22Rv1 (cell line): ENCODE measurements around the gene PTTG1.
"Not testable (repeated sequence)": the region's sequence is repeated elsewhere in the genome, so short reads cannot be mapped to it uniquely, and the experiment has no call there.

Source experiments
- H3K27ac ChIP-seq: fragments of 450-650 bp; 2 replicates; pipeline ENCODE4 v1.5.1; 2017
- ZFX ChIP-seq: fragments of 450-650 bp; IDR thresholded peaks from 2 replicates; pipeline ENCODE4 v1.6.1; 2017; ENCODE audit warnings: antibody characterized with exemption, borderline replicate concordance
- TF ChIP-seq, protein P1 (sequence below): fragments of 450-650 bp; IDR thresholded peaks from 2 replicates; pipeline ENCODE4 v1.5.1; 2017; ENCODE audit warnings: mild to moderate bottlenecking

Gene PTTG1

DNA sequence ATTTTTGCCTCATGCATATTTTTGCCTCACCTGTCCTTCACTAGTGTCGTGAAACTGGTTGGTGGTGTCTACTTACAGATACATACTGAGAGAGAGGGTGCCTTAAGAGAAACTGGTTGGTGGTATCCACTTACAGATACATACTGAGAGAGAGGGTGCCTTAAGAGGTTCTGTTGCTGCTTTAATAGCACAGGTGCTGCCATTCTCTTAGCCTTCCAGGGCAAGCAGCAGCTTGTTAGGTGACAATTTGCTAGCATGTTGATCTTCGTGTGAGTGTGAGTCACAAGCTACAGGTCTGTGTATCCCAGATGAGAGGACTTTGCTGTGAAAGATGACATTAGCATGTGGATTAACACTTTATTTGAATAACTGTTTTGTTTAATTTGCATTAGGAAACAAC, 1.4 kb downstream of the PTTG1 start:
- no peak overlapping the region for H3K27ac ChIP-seq
- TF ChIP-seq, protein P1, sequence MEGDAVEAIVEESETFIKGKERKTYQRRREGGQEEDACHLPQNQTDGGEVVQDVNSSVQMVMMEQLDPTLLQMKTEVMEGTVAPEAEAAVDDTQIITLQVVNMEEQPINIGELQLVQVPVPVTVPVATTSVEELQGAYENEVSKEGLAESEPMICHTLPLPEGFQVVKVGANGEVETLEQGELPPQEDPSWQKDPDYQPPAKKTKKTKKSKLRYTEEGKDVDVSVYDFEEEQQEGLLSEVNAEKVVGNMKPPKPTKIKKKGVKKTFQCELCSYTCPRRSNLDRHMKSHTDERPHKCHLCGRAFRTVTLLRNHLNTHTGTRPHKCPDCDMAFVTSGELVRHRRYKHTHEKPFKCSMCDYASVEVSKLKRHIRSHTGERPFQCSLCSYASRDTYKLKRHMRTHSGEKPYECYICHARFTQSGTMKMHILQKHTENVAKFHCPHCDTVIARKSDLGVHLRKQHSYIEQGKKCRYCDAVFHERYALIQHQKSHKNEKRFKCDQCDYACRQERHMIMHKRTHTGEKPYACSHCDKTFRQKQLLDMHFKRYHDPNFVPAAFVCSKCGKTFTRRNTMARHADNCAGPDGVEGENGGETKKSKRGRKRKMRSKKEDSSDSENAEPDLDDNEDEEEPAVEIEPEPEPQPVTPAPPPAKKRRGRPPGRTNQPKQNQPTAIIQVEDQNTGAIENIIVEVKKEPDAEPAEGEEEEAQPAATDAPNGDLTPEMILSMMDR = no peak
- no peak for TF ChIP-seq ZFX

DNA sequence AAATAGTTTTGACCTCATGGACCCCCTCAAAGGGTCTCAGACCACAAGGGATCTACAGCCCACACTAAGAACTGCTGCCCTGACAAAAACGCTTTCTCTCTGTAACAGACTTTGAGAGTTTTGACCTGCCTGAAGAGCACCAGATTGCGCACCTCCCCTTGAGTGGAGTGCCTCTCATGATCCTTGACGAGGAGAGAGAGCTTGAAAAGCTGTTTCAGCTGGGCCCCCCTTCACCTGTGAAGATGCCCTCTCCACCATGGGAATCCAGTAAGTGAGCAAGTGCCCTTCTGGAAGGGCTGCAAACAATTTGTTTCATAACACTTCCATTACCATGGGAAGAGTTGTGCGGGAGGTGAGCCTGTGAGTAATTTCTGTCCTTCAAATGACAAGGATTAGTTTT, 6.0 kb downstream of the PTTG1 start:
- no peak for TF ChIP-seq ZFX
- TF ChIP-seq, protein P1 = no peak
- H3K27ac ChIP-seq = no peak overlapping the region

DNA sequence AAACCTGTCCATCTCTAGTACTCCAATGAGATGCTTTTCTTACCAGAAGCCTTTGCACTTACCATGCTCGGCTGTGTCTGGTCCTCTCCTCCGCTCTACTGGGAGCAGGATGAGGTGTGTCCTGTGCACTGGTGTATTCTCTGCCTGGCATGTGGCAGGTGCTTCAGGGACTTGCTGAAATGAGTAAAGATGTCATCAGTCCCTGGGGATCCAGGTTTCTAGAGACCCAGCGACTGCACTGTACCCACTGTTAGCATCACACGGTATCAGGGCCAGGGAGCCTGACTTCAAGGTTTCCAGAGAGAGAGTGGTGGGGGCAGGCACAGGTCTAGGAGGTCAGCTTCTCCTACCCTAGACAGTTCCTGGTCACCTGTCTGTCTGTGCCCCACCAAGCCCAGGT, 10.5 kb downstream of the PTTG1 start:
- TF ChIP-seq ZFX = no peak
- TF ChIP-seq, protein P1 = no peak
- no peak overlapping the region for H3K27ac ChIP-seq

DNA sequence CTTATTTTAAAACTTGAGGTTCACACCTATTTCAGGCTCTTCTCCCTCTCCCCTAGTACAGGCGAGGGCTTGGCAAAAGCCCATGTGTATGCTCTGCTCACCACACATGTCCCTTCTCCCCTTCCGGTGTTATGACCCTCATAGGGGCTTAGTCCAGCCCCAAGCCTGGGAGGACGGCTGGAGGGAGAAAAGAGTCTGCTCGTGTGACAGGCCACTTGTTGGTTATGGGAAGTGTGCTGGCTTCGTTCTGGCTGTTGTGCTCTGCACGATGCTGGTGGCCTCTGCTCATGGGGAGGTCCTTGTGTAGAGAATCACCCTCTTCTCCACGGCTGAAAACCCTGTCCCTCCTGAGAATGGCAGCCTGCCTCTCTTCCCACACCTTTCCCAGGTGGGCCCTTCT, 11.1 kb downstream of the PTTG1 start:
- TF ChIP-seq, protein P1 = no peak
- TF ChIP-seq ZFX = no peak
- H3K27ac ChIP-seq = no peak overlapping the region

DNA sequence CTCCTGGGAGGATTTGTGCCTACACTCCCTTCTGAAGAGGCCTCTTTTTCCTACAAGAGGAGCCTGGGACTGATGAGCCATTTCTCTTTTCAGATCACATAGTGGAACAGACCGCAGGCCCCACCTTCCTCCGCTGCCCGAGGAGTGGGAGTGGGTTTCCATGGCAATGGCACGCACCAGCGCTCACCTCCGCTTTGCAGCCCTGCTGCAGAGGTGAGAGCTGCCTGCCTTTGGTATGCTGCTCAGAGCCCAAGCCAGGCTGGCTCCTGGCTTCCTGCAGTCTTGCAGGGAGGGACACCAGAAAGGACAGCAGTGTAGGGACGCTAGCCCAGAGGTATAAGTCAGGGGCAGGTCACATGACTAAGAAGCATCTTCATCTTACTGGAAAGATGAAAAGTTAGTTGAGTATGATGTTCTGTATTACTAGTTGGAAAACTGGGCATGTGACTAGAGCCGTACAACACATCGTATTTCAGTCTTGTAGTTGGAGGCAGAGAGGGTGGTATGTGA, 12.4 kb downstream of the PTTG1 start:
- no peak overlapping the region for H3K27ac ChIP-seq
- no peak for TF ChIP-seq ZFX
- TF ChIP-seq, protein P1 = no peak

DNA sequence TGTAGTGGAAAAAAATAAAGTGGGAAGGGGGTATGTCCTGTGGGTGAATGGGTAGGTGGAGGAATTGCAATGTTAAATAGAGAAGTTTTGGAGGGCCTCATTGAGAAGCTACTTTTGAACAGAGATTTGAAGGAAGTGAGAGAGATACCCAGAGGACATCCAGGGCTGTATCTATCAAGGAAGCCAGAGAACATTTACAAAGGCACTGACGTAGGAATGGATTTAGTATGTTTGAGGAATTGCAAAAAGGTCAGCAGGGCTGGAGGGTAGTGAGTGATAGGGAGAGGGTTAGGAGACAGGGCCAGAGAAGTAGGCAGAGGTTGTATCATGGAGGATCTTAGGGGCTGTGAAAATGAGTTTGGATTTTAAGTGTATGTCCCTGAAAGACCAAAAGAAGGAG, 13.9 kb downstream of the PTTG1 start:
- no peak for TF ChIP-seq ZFX
- TF ChIP-seq, protein P1 = no peak

DNA sequence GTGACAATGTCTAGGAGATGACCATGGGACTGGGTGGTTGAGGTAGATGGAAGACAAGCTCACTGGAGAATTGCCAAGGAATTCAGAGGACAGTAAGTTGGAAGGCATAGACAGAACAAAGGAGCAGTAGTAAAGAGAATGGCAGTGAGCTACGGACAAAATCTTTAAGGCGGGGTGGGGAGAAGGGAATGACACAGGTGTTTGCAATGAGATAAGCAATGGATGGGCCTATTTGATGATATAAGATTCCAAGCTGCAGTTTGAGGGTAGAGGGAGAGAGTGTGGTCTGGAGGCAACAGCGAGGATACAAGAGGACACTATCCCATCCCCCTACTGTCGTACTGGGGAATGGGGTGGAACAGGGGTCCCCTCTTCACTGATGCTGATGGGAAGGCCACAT, 14.4 kb downstream of the PTTG1 start:
- H3K27ac ChIP-seq = no peak overlapping the region

More for the DNA sequence above, 13.9 kb downstream of the PTTG1 start:
- H3K27ac ChIP-seq = no peak overlapping the region

DNA sequence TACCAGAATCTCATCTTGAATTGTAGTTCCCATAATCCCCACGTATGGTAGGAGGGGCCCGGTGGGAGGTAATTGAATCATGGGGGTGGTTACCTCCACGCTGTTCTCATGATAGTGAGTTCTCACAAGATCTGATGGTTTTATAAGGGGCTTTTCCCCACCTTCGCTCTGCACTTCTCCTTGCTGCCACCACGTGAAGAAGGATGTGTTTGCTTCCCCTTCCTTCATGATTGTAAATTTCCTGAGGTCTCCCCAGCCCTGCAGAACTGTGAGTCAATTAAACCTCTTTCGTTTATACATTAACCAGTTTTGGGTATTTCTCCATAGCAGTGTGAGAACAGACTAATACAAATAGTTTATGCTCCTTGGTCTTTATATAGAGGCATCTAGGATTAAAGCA, 15.0 kb downstream of the PTTG1 start:
- not testable (repeated sequence) for H3K27ac ChIP-seq

More for the DNA sequence above, 14.4 kb downstream of the PTTG1 start:
- no peak for TF ChIP-seq ZFX
- TF ChIP-seq, protein P1 = no peak
